DND-41 (cell line): ENCODE measurements around the gene TBC1D22A.

Source experiments
- CTCF ChIP-seq: IDR thresholded peaks from 2 replicates; pipeline ENCODE4 v1.5.1; 2012; ENCODE audit warnings: borderline replicate concordance, low read length, moderate library complexity, mild to moderate bottlenecking; ENCODE audit not compliant: poor library complexity, severe bottlenecking; ENCODE audit errors: extremely low read depth
- EZH2 ChIP-seq: IDR thresholded peaks from 3 replicates; pipeline ENCODE4 v1.6.1; 2012; ENCODE audit warnings: borderline replicate concordance, low read depth, mild to moderate bottlenecking, moderate library complexity, low read length, inconsistent platforms; ENCODE audit not compliant: severe bottlenecking

- TF ChIP-seq CTCF (no peak), EZH2 (no peak)
Observed at GRCh38 chr22:47111626-47112581, 349.5 kb downstream of the TBC1D22A start.
